K562 (cell line): ENCODE measurements around the gene GALP.

Experiments used
- HDAC1 ChIP-seq, 2 experiments: fragments of 450-650 bp; IDR thresholded peaks; 2 replicates each; pipeline ENCODE4 v1.6.1; 2016 to 2017; ENCODE audit warnings: inconsistent platforms in 1 of 2, mild to moderate bottlenecking in 1 of 2, moderate library complexity in 1 of 2
- NFYB ChIP-seq: IDR thresholded peaks from 2 replicates; pipeline ENCODE4 v1.6.1; 2011; ENCODE audit warnings: mild to moderate bottlenecking, moderate library complexity; ENCODE audit not compliant: insufficient read length; ENCODE audit errors: extremely low read depth

DNA sequence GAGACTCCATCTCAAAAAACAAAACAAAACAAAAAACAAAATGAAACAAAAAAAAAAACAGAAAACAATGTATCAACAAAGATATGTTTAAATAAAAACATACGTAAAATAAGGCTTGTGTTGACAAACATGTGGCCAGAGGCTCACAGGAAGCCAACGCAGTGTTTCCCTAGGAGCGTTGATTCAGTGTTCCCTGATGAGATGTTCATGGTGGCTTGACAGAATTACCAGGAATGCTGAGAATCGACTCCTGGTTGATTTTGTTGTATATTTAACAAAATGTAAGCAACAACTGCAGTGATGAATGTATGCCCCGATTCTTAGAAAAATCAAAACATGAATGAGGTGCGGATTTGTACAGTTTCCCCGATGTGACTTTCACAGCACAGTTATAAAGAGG, 45.8 kb upstream of the GALP start:
- TF ChIP-seq HDAC1 (IDR thresholded peaks at IDR 0.05): no peak
- TF ChIP-seq NFYB: no peak
